ENCODE data around the gene DMC1. TPM values are rescaled to one million over a fixed set of nuclear protein-coding genes. Genes with fewer than 3 reads are reported as not detected.
"Not testable (repeated sequence)": the region's sequence is repeated elsewhere in the genome, so short reads cannot be mapped to it uniquely, and the experiment has no call there.

DMC1 gene, protein sequence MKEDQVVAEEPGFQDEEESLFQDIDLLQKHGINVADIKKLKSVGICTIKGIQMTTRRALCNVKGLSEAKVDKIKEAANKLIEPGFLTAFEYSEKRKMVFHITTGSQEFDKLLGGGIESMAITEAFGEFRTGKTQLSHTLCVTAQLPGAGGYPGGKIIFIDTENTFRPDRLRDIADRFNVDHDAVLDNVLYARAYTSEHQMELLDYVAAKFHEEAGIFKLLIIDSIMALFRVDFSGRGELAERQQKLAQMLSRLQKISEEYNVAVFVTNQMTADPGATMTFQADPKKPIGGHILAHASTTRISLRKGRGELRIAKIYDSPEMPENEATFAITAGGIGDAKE
- 10 to 100 TPM in 1 of 4 donors, 1 to 10 TPM in 2, under 1 TPM in 1; 0.68 to 43.3 (median 3.8) TPM for total RNA-seq
- 10 to 100 TPM in 1 of 3 donors, under 1 TPM in 1, not detected in 1; 0.93 to 18.0 TPM for polyA plus RNA-seq

GRCh38 chr22:38569972-38570778, at the start of gene DMC1:
TSS of gene DMC1 (minus strand) at chr22:38570183. CDS start at chr22:38568256, 1,927 bp downstream.
- H3K27me3 ChIP-seq, result no peaks in the 10 kb centered on the region
- intact Hi-C loops (cut with DNase I), result loop anchor here (1.0 to 5.0 kb wide), 5 partner anchors 63 to 517 kb away; partner anchors contain the start of gene KDELR3
- H3K4me3 ChIP-seq, result peak within 1 kb of the TSS; percentile 56 to 75 (median 68)
- peak; percentile 98 for DNase-seq
- H3K36me3 ChIP-seq, result no peaks in the 10 kb centered on the region
- no peaks in the 10 kb centered on the region for H3K9me3 ChIP-seq
- no peak for TF ChIP-seq EP300 (IDR thresholded peaks at IDR 0.05)
- peak; percentile 75 to 83 (median 77) for TF ChIP-seq POLR2AphosphoS5 (IDR thresholded peaks at IDR 0.05)
- peak in 1 of 2 donors; percentile 16 for TF ChIP-seq POLR2A (IDR thresholded peaks at IDR 0.05)
- no peak for TF ChIP-seq CTCF (IDR thresholded peaks at IDR 0.05)
- peaks cover 0 to 18% (median 12%) of the 10 kb centered on the region in 4 donors for H3K4me1 ChIP-seq
- 1% methylated on average over 63 of the region's 64 CpGs for WGBS, 2 donors
- peak within 1 kb of the TSS; percentile 85 to 90 (median 88) for H3K27ac ChIP-seq

DNA sequence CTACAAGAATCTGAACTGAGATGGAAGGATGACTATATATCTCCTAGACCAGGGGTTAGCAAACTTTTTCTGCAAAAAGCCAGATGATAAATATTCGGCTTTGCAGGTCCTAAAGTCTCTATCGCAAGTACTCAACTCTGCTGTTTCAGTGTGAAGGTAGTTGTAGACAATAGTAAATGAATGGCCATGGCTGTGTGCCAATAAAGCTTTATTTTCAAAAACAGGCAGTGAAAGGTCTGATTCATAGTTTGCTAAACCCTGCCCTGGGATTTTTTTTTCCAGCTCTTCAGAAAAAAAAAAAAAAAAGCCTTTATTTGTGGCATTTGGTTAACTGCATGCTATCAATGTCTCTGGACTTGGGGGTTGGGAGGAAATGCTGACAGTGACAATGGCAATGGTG, 48.7 kb upstream of the DMC1 start:
- no peaks in the 10 kb centered on the region for H3K36me3 ChIP-seq
- H3K27me3 ChIP-seq, result no peaks in the 10 kb centered on the region
- no peak overlapping the region for H3K4me3 ChIP-seq
- WGBS, 2 donors, result 96% methylated on average over 2 of the region's 2 CpGs
- DNase-seq, result no peak
- peaks cover 0 to 8% (median 0%) of the 10 kb centered on the region in 4 donors for H3K9me3 ChIP-seq
- peaks cover 0 to 12% (median 8%) of the 10 kb centered on the region in 4 donors for H3K4me1 ChIP-seq
- TF ChIP-seq CTCF (IDR thresholded peaks at IDR 0.05), result no peak
- intact Hi-C loops (cut with DNase I), result no loop called here
- H3K27ac ChIP-seq, result no peak overlapping the region

DNA sequence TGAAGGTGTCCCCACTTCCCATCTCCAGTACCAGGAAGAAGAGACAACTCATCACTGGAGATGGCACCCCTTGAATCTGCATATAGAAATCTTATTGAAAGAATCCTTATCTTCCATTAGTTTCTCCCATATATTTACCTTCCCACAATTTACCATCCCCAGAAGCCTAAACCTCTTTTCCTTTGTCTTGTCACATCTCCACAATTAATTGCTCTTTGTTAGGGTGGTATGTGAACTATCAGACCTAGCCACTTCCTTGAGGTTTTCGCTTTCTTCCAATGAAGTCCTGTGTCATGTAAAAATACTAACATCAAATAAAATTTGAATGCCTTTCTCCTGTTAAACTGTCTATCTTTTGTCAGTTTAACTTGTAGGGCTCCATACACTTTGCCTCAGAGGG, 48.3 kb upstream of the DMC1 start:
- WGBS, 2 donors, result 92 to 97% methylated on average over 1 of the region's 1 CpG
- H3K27ac ChIP-seq, result no peak overlapping the region
- intact Hi-C loops (cut with DNase I), result no loop called here
- H3K36me3 ChIP-seq, result no peaks in the 10 kb centered on the region
- no peaks in the 10 kb centered on the region for H3K27me3 ChIP-seq
- TF ChIP-seq EP300 (IDR thresholded peaks at IDR 0.05), result no peak
- no peak for TF ChIP-seq POLR2AphosphoS5 (IDR thresholded peaks at IDR 0.05)
- no peak for TF ChIP-seq CTCF (IDR thresholded peaks at IDR 0.05)
- no peak for TF ChIP-seq POLR2A (IDR thresholded peaks at IDR 0.05)
- H3K9me3 ChIP-seq, result peaks cover 0 to 8% (median 0%) of the 10 kb centered on the region in 4 donors
- no peak overlapping the region for H3K4me3 ChIP-seq
- no peak for DNase-seq
- H3K4me1 ChIP-seq, result peaks cover 0 to 12% (median 8%) of the 10 kb centered on the region in 4 donors

DNA sequence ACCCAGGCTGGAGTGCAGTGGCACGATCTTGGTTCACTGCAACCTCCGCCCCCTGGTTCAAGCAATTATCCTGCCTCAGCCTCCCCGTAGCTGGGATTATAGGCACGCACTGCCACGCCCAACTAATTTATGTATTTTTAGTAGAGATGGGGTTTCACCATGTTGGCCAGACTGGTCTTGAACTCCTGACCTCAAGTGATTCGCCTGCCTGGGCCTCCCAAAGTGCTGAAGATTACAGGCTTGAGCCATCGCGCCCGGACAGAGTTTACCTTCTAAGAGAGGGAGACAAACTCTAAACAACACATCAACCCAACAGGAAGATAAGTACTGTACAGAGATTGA, 45.1 kb upstream of the DMC1 start:
- H3K4me3 ChIP-seq; H3K9me3 ChIP-seq; DNase-seq; H3K36me3 ChIP-seq; intact Hi-C loops (cut with DNase I); H3K27me3 ChIP-seq: not testable (repeated sequence)
- WGBS, 2 donors, result 74 to 87% methylated on average over 9 of the region's 9 CpGs
- Histone ChIP-seq H3K4me1 (peaks cover 0 to 12% (median 8%) of the 10 kb centered on the region in 4 donors), H3K27ac (peak overlapping the region in 2 of 4 donors; percentile 29 to 60)
